Measurements from ENCODE around the gene CUBN. TPM values are rescaled to one million over a fixed set of nuclear protein-coding genes. Genes with fewer than 3 reads are reported as not detected.

CUBN gene
- total RNA-seq, 1 experiment from 2014 or later = 4.6 TPM

DNA sequence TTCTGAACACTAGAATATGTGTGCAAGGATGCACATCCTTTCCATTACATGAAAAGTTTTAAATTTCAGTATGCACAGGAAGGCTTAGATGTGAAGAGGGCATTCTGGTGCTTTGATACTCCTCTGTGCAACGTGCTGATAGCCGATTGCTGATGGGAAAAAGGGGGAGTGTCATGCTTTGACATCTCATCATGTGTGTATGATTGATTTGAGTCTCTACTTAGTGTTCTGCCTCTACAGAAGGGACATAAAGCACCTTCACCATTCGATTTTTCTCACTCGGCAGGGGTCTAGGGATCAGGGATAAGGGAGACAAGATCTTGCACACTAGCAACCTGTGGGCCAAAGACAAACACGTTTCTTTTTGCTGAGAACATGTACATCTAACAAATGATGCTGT lies 197.7 kb downstream of the CUBN start:
- Mint-ChIP-seq H3K4me1 (ENCODE audit: low read depth, unreplicated experiment) (no peaks in the 10 kb centered on the region), H3K36me3 (ENCODE audit: insufficient read depth, unreplicated experiment) (no peaks in the 10 kb centered on the region), H3K27me3 (ENCODE audit: insufficient read depth, unreplicated experiment) (no peaks in the 10 kb centered on the region), H3K4me3 (ENCODE audit: unreplicated experiment) (no peak overlapping the region), H3K27ac (ENCODE audit: unreplicated experiment) (no peak overlapping the region), H3K9me3 (ENCODE audit: unreplicated experiment) (no peaks in the 10 kb centered on the region)
- ChIA-PET CTCF (no interaction called here), POLR2A (no interaction called here)
- DNase-seq = no peak
- intact Hi-C loops (cut with micrococcal nuclease; ENCODE audit: unreplicated experiment) = no loop called here
- Histone ChIP-seq H3K27me3 (replicated peaks; ENCODE audit: control insufficient read depth, insufficient read depth, low read length) (no peaks in the 10 kb centered on the region), H3K36me3 (ENCODE audit: control insufficient read depth, insufficient read depth, low read length) (no peaks in the 10 kb centered on the region), H3K4me3 (ENCODE audit: low read depth, low read length) (no peak overlapping the region), H3K9me3 (no peaks in the 10 kb centered on the region), H3K4me1 (no peaks in the 10 kb centered on the region)
- BruUV-seq (replicated peaks) = no TSS peak
- TF ChIP-seq, protein P1, sequence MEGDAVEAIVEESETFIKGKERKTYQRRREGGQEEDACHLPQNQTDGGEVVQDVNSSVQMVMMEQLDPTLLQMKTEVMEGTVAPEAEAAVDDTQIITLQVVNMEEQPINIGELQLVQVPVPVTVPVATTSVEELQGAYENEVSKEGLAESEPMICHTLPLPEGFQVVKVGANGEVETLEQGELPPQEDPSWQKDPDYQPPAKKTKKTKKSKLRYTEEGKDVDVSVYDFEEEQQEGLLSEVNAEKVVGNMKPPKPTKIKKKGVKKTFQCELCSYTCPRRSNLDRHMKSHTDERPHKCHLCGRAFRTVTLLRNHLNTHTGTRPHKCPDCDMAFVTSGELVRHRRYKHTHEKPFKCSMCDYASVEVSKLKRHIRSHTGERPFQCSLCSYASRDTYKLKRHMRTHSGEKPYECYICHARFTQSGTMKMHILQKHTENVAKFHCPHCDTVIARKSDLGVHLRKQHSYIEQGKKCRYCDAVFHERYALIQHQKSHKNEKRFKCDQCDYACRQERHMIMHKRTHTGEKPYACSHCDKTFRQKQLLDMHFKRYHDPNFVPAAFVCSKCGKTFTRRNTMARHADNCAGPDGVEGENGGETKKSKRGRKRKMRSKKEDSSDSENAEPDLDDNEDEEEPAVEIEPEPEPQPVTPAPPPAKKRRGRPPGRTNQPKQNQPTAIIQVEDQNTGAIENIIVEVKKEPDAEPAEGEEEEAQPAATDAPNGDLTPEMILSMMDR (IDR thresholded peaks at IDR 0.05; ENCODE audit: insufficient read depth in 1 of 2, low read depth in 1 of 2, low read length in 1 of 2, severe bottlenecking in 1 of 2, unreplicated experiment in 1 of 2) = no peak

DNA sequence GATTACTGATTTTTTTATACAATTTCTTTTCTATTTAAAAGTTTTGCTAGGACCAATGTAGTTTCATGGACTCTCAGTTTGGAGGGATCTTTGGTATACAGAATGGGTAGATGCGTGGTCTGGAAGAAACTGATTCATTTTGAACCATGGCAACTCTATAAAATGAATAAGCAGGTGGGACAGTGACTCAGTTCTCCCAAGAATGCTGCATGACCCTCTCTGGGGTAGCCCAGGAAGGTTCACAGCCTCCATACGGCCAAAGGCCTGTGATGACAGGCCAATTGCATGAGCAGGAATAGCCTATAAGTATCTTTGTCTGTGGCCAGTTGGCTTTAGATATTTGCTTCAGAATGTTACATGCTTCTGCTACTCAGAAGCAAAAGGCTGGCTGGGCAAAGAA lies 199.1 kb downstream of the CUBN start:
- Mint-ChIP-seq H3K36me3 (ENCODE audit: insufficient read depth, unreplicated experiment) (no peaks in the 10 kb centered on the region), H3K9me3 (ENCODE audit: unreplicated experiment) (no peaks in the 10 kb centered on the region), H3K27ac (ENCODE audit: unreplicated experiment) (no peak overlapping the region), H3K4me3 (ENCODE audit: unreplicated experiment) (no peak overlapping the region), H3K27me3 (ENCODE audit: insufficient read depth, unreplicated experiment) (peaks cover 6% of the 10 kb centered on the region), H3K4me1 (ENCODE audit: low read depth, unreplicated experiment) (no peaks in the 10 kb centered on the region)
- Histone ChIP-seq H3K36me3 (ENCODE audit: control insufficient read depth, insufficient read depth, low read length) (no peaks in the 10 kb centered on the region), H3K4me1 (no peaks in the 10 kb centered on the region), H3K27me3 (replicated peaks; ENCODE audit: control insufficient read depth, insufficient read depth, low read length) (no peaks in the 10 kb centered on the region), H3K9me3 (no peaks in the 10 kb centered on the region), H3K4me3 (ENCODE audit: low read depth, low read length) (no peak overlapping the region)
- BruUV-seq (replicated peaks) = no TSS peak
- intact Hi-C loops (cut with micrococcal nuclease; ENCODE audit: unreplicated experiment) = no loop called here
- CTCF ChIA-PET = no interaction called here
- no peak for DNase-seq
- TF ChIP-seq, protein P1 (IDR thresholded peaks at IDR 0.05; ENCODE audit: insufficient read depth in 1 of 2, low read depth in 1 of 2, low read length in 1 of 2, severe bottlenecking in 1 of 2, unreplicated experiment in 1 of 2) = no peak
- POLR2A ChIA-PET = no interaction called here

DNA sequence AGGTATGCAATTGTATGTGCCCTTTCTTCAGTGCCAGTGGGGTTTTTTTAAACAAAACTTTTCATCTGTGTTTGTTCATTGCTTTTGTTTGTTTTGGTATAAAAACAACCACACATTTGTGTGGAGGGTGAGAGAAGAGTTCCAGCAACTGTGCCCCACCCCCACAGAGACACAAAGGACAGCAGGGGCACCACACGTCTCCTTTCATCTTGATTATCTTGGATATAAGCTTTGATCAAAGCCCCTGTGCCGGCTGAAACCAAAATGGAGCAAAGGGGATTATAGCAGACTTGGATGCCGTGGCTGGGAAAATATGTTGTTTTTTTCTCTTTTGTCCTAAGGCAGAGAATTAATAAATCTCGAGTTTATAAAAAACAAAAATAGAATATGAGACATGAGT lies 200.5 kb downstream of the CUBN start:
- BruUV-seq (replicated peaks) = no TSS peak
- Mint-ChIP-seq H3K4me1 (ENCODE audit: low read depth, unreplicated experiment) (no peaks in the 10 kb centered on the region), H3K9me3 (ENCODE audit: unreplicated experiment) (no peaks in the 10 kb centered on the region)

More for the DNA sequence above, 200.5 kb downstream of the CUBN start:
- Histone ChIP-seq H3K9me3 (no peaks in the 10 kb centered on the region), H3K4me3 (ENCODE audit: low read depth, low read length) (no peak overlapping the region), H3K36me3 (ENCODE audit: control insufficient read depth, insufficient read depth, low read length) (no peaks in the 10 kb centered on the region), H3K27me3 (replicated peaks; ENCODE audit: control insufficient read depth, insufficient read depth, low read length) (no peaks in the 10 kb centered on the region), H3K4me1 (no peaks in the 10 kb centered on the region)
- Mint-ChIP-seq H3K4me3 (ENCODE audit: unreplicated experiment) (no peak overlapping the region), H3K27ac (ENCODE audit: unreplicated experiment) (no peak overlapping the region), H3K36me3 (ENCODE audit: insufficient read depth, unreplicated experiment) (no peaks in the 10 kb centered on the region), H3K27me3 (ENCODE audit: insufficient read depth, unreplicated experiment) (peaks cover 6% of the 10 kb centered on the region)
- ChIA-PET POLR2A (no interaction called here), CTCF (no interaction called here)
- TF ChIP-seq, protein P1 (IDR thresholded peaks at IDR 0.05; ENCODE audit: insufficient read depth in 1 of 2, low read depth in 1 of 2, low read length in 1 of 2, severe bottlenecking in 1 of 2, unreplicated experiment in 1 of 2) = no peak
- DNase-seq = no peak
- intact Hi-C loops (cut with micrococcal nuclease; ENCODE audit: unreplicated experiment) = no loop called here

Measured in Caco-2 (cell line).